ENCODE results near the gene PSEN1.

- TF ChIP-seq POLR2A (IDR thresholded peaks at IDR 0.05; ENCODE audit: low read length) (no peak), GATA1 (IDR thresholded peaks at IDR 0.05; ENCODE audit: low read depth, low read length) (no peak)
These were observed 5.9 kb downstream of the PSEN1 start for GRCh38 chr14:73142216-73142615.

Data from erythroblast (primary cell).